DOHH2 (cell line): ENCODE data around the gene SLC16A6.

ENCODE experiments used
- H3F3A ChIP-seq: fragments of 200-600 bp; sonication (generic), shearing (Covaris generic); 2 replicates; pipeline ENCODE4 v1.6.0; 2016; ENCODE audit warnings: antibody characterized with exemption, mild to moderate bottlenecking; ENCODE audit not compliant: control insufficient read depth, insufficient read depth
- H3K27ac ChIP-seq: fragments of 200-600 bp; sonication (generic); 2 replicates; pipeline ENCODE4 v1.5.1; 2014; ENCODE audit warnings: low read depth, mild to moderate bottlenecking, low read length, moderate library complexity
- H3K27me3 ChIP-seq: fragments of 200-600 bp; sonication (generic); 2 replicates; pipeline ENCODE4 v1.6.1; 2014; ENCODE audit warnings: mild to moderate bottlenecking, low read length, mixed read lengths; ENCODE audit not compliant: control insufficient read depth
- H3K36me3 ChIP-seq: fragments of 200-600 bp; sonication (generic); 2 replicates; pipeline ENCODE4 v1.6.1; 2014; ENCODE audit warnings: mild to moderate bottlenecking, low read length, moderate library complexity, mixed read lengths; ENCODE audit not compliant: control insufficient read depth
- H3K4me1 ChIP-seq: fragments of 200-600 bp; sonication (generic); 2 replicates; pipeline ENCODE4 v1.6.1; 2014; ENCODE audit warnings: mild to moderate bottlenecking, low read length, mixed read lengths; ENCODE audit not compliant: control insufficient read depth
- H3K4me2 ChIP-seq: fragments of 200-600 bp; sonication (generic); 2 replicates; pipeline ENCODE4 v1.6.0; 2014; ENCODE audit warnings: mild to moderate bottlenecking, low read length, moderate library complexity
- H3K4me3 ChIP-seq: fragments of 200-600 bp; sonication (generic); 2 replicates; pipeline ENCODE4 v1.5.1; 2014; ENCODE audit warnings: mild to moderate bottlenecking, low read length, mixed read lengths
- H3K79me2 ChIP-seq: fragments of 200-600 bp; sonication (generic); 2 replicates; pipeline ENCODE4 v1.6.1; 2014; ENCODE audit warnings: mild to moderate bottlenecking, low read length, mixed read lengths; ENCODE audit not compliant: control insufficient read depth
- H3K9me2 ChIP-seq: fragments of 200-600 bp; sonication (generic); replicated peaks from 2 replicates; pipeline ENCODE4 v1.6.1; 2014; ENCODE audit warnings: mild to moderate bottlenecking, low read length, mixed read lengths; ENCODE audit not compliant: control insufficient read depth
- H3K9me3 ChIP-seq: fragments of 200-600 bp; sonication (generic); 2 replicates; pipeline ENCODE4 v1.6.1; 2014; ENCODE audit warnings: antibody characterized with exemption, low read length, mixed read lengths; ENCODE audit not compliant: control insufficient read depth, insufficient read depth
- H4K20me1 ChIP-seq: fragments of 200-600 bp; sonication (generic); 2 replicates; pipeline ENCODE4 v1.6.0; 2014; ENCODE audit warnings: low read depth, mild to moderate bottlenecking, antibody characterized with exemption, low read length, moderate library complexity; ENCODE audit not compliant: control insufficient read depth, insufficient read depth
- CTCF ChIP-seq: fragments of 200-600 bp; sonication (generic); IDR thresholded peaks from one replicate; pipeline ENCODE4 v1.5.1; 2014; ENCODE audit warnings: antibody characterized with exemption, mild to moderate bottlenecking, low read depth, low read length; ENCODE audit not compliant: poor library complexity, severe bottlenecking
- EZH2phosphoT487 ChIP-seq: fragments of 200-600 bp; sonication (generic); IDR thresholded peaks from 2 replicates; pipeline ENCODE4 v1.6.1; 2017; ENCODE audit warnings: borderline replicate concordance, mild to moderate bottlenecking, antibody characterized with exemption, low read length, moderate library complexity, mixed read lengths

Gene SLC16A6

DNA sequence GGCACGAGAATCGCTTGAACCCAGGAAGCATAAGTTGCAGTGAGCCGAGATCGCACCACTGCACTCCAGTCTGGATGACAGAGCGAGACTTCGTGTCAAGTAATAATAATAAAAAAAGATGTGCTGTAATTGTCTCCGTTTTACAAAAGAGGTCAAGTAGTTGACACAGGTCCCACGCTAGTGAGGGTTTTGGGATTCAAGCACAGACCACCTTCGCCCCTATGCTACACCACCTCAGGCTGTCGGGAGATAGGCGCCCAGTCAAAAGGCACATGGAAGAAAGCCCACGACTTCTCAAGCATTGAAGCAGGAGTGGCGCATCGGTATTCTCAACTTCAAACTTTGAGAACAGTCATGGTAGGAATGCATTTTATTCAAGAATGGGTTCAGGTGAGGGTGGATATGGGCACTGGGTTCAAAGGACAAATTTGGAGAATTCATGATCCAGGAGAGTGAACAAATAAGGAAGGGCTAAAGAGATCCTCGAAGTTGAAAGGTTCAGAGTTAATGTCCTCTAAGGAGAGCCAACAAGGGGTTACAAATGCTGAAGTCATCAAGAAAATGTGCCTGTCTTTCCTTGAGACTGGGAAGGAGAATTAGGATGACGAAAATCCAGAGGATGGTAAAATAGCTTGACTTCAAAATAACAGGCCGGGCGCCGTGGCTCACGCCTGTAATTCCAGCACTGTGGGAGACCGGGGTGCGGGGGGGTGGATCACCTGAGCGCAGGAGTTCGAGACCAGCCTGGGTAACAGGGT lies 44.5 kb downstream of the SLC16A6 start:
- H3K79me2 ChIP-seq, result peaks cover 69% of the 10 kb centered on the region
- H3K9me2 ChIP-seq, result no peaks in the 10 kb centered on the region
- peaks cover 39% of the 10 kb centered on the region for H3F3A ChIP-seq
- peak overlapping the region; percentile 95 for H3K4me2 ChIP-seq
- H3K9me3 ChIP-seq, result no peaks in the 10 kb centered on the region
- H3K27me3 ChIP-seq, result no peaks in the 10 kb centered on the region
- H3K27ac ChIP-seq, result peak overlapping the region; percentile 85
- peaks cover 35% of the 10 kb centered on the region for H3K36me3 ChIP-seq
- no peak for TF ChIP-seq EZH2phosphoT487
- TF ChIP-seq CTCF, result no peak
- peak overlapping the region; percentile 86 for H3K4me3 ChIP-seq
- no peaks in the 10 kb centered on the region for H4K20me1 ChIP-seq
- H3K4me1 ChIP-seq, result peaks cover 81% of the 10 kb centered on the region

GRCh38 chr17:68239632-68240366 lies 51.1 kb downstream of the SLC16A6 start:
- TF ChIP-seq EZH2phosphoT487, result no peak
- Histone ChIP-seq H3K4me1 (peaks cover 90% of the 10 kb centered on the region), H3K4me2 (peak overlapping the region; percentile 99), H3K79me2 (peaks cover 56% of the 10 kb centered on the region), H3K27me3 (no peaks in the 10 kb centered on the region), H3K9me3 (no peaks in the 10 kb centered on the region), H3K4me3 (peak overlapping the region; percentile 75), H3K27ac (peak overlapping the region; percentile 100), H3K9me2 (no peaks in the 10 kb centered on the region), H4K20me1 (no peaks in the 10 kb centered on the region), H3K36me3 (peaks cover 29% of the 10 kb centered on the region), H3F3A (peaks cover 32% of the 10 kb centered on the region)

DNA sequence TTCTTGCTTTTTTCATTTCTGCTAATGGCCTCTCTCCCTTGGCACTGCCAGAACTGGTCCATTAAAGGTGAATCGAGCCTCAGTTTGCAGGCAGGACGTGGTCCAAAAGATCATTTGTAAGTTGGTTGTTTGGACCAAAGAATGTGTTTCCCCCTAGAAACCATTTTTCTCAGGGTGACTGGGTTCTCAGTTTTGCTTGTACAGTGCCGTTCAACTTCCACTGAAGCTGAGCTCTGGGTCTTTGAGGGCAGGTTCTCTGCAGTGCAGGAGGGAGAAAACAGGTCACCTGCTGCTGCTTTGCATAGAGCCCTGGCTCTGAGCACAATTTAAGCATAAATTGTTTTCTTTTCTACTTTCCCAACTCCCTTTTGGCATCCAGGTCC lies 52.1 kb downstream of the SLC16A6 start:
- Histone ChIP-seq H3K4me1 (peaks cover 90% of the 10 kb centered on the region), H3K27me3 (no peaks in the 10 kb centered on the region), H3K9me3 (no peaks in the 10 kb centered on the region), H3K4me2 (peak overlapping the region; percentile 99), H3K79me2 (peaks cover 58% of the 10 kb centered on the region), H4K20me1 (no peaks in the 10 kb centered on the region), H3K4me3 (peak overlapping the region; percentile 75), H3K36me3 (peaks cover 29% of the 10 kb centered on the region), H3K27ac (peak overlapping the region; percentile 100), H3F3A (peaks cover 32% of the 10 kb centered on the region), H3K9me2 (no peaks in the 10 kb centered on the region)
- TF ChIP-seq EZH2phosphoT487, result no peak
- no peak for TF ChIP-seq CTCF
